Superior temporal gyrus (tissue), 1 donor: ENCODE measurements around the gene FAM98C.
"Not testable (repeated sequence)": the region's sequence is repeated elsewhere in the genome, so short reads cannot be mapped to it uniquely, and the experiment has no call there.

Source experiments
- DNase-seq: peaks from one replicate; pipeline ENCODE4 v3.0.0-alpha.2; 2016; ENCODE audit errors: extremely low spot score

Gene FAM98C

GRCh38 chr19:38395381-38396114 is 7.3 kb upstream of the FAM98C start:
- DNase-seq: no peak

- no peak for DNase-seq
Measured at GRCh38 chr19:38399081-38399480, 3.8 kb upstream of the FAM98C start.

GRCh38 chr19:38399537-38399936 is 3.4 kb upstream of the FAM98C start:
- DNase-seq: no peak

- no peak for DNase-seq
Measured at GRCh38 chr19:38400361-38400760, 2.5 kb upstream of the FAM98C start.

- DNase-seq: no peak
Measured at GRCh38 chr19:38401148-38401547, 1.7 kb upstream of the FAM98C start.

- DNase-seq: no peak
Measured at GRCh38 chr19:38402623-38402966, 298 bp upstream of the FAM98C start.

GRCh38 chr19:38404858-38405257 is 2.0 kb downstream of the FAM98C start:
- DNase-seq: no peak

- no peak for DNase-seq
Measured at GRCh38 chr19:38405276-38405675, 2.4 kb downstream of the FAM98C start.

- DNase-seq: no peak
Measured at GRCh38 chr19:38409631-38410133, 6.8 kb downstream of the FAM98C start.

- not testable (repeated sequence) for DNase-seq
Measured at GRCh38 chr19:38410407-38410806, 7.5 kb downstream of the FAM98C start.

GRCh38 chr19:38411041-38411712 is 8.3 kb downstream of the FAM98C start:
- no peak for DNase-seq

GRCh38 chr19:38411898-38412297 is 9.0 kb downstream of the FAM98C start:
- DNase-seq: not testable (repeated sequence)

- DNase-seq: no peak
Measured at GRCh38 chr19:38412491-38412890, 9.6 kb downstream of the FAM98C start.

GRCh38 chr19:38412961-38413360 is 10.1 kb downstream of the FAM98C start:
- DNase-seq: no peak

- no peak for DNase-seq
Measured at GRCh38 chr19:38413416-38413815, 10.5 kb downstream of the FAM98C start.

- no peak for DNase-seq
Measured at GRCh38 chr19:38417146-38417543, 14.3 kb downstream of the FAM98C start.

- no peak for DNase-seq
Measured at GRCh38 chr19:38417544-38418506, 14.9 kb downstream of the FAM98C start.

- no peak for DNase-seq
Measured at GRCh38 chr19:38420935-38421334, 18.0 kb downstream of the FAM98C start.

- DNase-seq: no peak
Measured at GRCh38 chr19:38421856-38422255, 19.0 kb downstream of the FAM98C start.

- no peak for DNase-seq
Measured at GRCh38 chr19:38422438-38422837, 19.5 kb downstream of the FAM98C start.

GRCh38 chr19:38424272-38424671 is 21.4 kb downstream of the FAM98C start:
- no peak for DNase-seq

- no peak for DNase-seq
Measured at GRCh38 chr19:38425222-38425809, 22.4 kb downstream of the FAM98C start.
